Neuronal stem cell (in vitro differentiated cells): ENCODE measurements around the gene PTGS1.
A peak's percentile ranks its signal among the peaks of the same experiment; 100 is the strongest.

Experiments
- DNase-seq: peaks from one replicate; pipeline ENCODE4 v3.0.0-alpha.2; 2013; ENCODE audit warnings: low spot score
- H2AFZ ChIP-seq: one replicate; pipeline ENCODE4 v1.6.1; 2013; ENCODE audit warnings: mild to moderate bottlenecking, low read length, inconsistent platforms
- H2AK5ac ChIP-seq: 2 replicates; pipeline ENCODE4 v1.6.1; 2013; ENCODE audit warnings: low read depth, mild to moderate bottlenecking, inconsistent platforms, low read length, moderate library complexity, mixed read lengths
- H2BK120ac ChIP-seq: 2 replicates; pipeline ENCODE4 v1.6.1; 2013; ENCODE audit warnings: low read depth, mild to moderate bottlenecking, inconsistent platforms, low read length, moderate library complexity, mixed read lengths
- H2BK12ac ChIP-seq: one replicate; pipeline ENCODE4 v1.6.1; 2013; ENCODE audit warnings: low read length, inconsistent platforms
- H2BK15ac ChIP-seq: 2 replicates; pipeline ENCODE4 v1.6.1; 2013; ENCODE audit warnings: mild to moderate bottlenecking, low read length, inconsistent platforms, mixed read lengths
- H2BK5ac ChIP-seq: one replicate; pipeline ENCODE4 v1.6.1; 2013; ENCODE audit warnings: inconsistent platforms, mild to moderate bottlenecking, low read length, moderate library complexity
- H3K14ac ChIP-seq: one replicate; pipeline ENCODE4 v1.6.1; 2013; ENCODE audit warnings: low read length, inconsistent platforms
- H3K18ac ChIP-seq: 2 replicates; pipeline ENCODE4 v1.6.1; 2013; ENCODE audit warnings: low read length, inconsistent platforms
- H3K23ac ChIP-seq: 2 replicates; pipeline ENCODE4 v1.6.1; 2013; ENCODE audit warnings: low read depth, mild to moderate bottlenecking, mixed read lengths, low read length, inconsistent platforms; ENCODE audit not compliant: poor library complexity
- H3K27ac ChIP-seq: replicated peaks from 3 replicates; pipeline ENCODE4 v1.5.1; 2013; ENCODE audit warnings: low read length, inconsistent platforms
- H3K27me3 ChIP-seq, 3 experiments: 2 replicates each; pipeline ENCODE4 v1.6.1; 2013; ENCODE audit warnings: low read length in 3 of 3, mild to moderate bottlenecking in 2 of 3, inconsistent platforms in 1 of 3, low read depth in 1 of 3, mixed read lengths in 1 of 3, moderate library complexity in 1 of 3; ENCODE audit not compliant: control insufficient read depth in 3 of 3, insufficient read depth in 3 of 3
- H3K36me3 ChIP-seq, 2 donors: replicated peaks in 1 of 2; 2 replicates each; pipeline ENCODE4 v1.6.1; 2013; ENCODE audit warnings: low read length in 2 of 2; ENCODE audit not compliant: control insufficient read depth in 2 of 2, insufficient read depth in 2 of 2
- H3K4ac ChIP-seq: 2 replicates; pipeline ENCODE4 v1.6.1; 2013; ENCODE audit warnings: inconsistent platforms, mild to moderate bottlenecking, low read length, moderate library complexity
- H3K4me1 ChIP-seq, 2 donors: 1 replicate in 1 of 2; 2 replicates in 1 of 2; pipeline ENCODE4 v1.6.1; 2013; ENCODE audit warnings: low read length in 2 of 2, low read depth in 1 of 2; ENCODE audit not compliant: control insufficient read depth in 2 of 2, insufficient read depth in 1 of 2
- H3K4me2 ChIP-seq: one replicate; pipeline ENCODE4 v1.6.1; 2013; ENCODE audit warnings: mild to moderate bottlenecking, low read length, inconsistent platforms; ENCODE audit not compliant: insufficient read depth, poor library complexity, severe bottlenecking
- H3K4me3 ChIP-seq, 2 donors: 2 replicates each; pipeline ENCODE4 v1.5.1; 2013; ENCODE audit warnings: low read length in 2 of 2, mild to moderate bottlenecking in 2 of 2, inconsistent platforms in 1 of 2, moderate library complexity in 1 of 2
- H3K79me1 ChIP-seq: one replicate; pipeline ENCODE4 v1.6.1; 2013; ENCODE audit warnings: low read depth, mild to moderate bottlenecking, inconsistent platforms, low read length, moderate library complexity
- H3K9ac ChIP-seq: one replicate; pipeline ENCODE4 v1.6.1; 2013; ENCODE audit warnings: mild to moderate bottlenecking, low read depth, low read length, inconsistent platforms; ENCODE audit not compliant: poor library complexity
- H3K9me3 ChIP-seq, 2 donors: replicated peaks in 1 of 2; 2 replicates each; pipeline versions ENCODE3 to v1.6.1; 2013; ENCODE audit warnings: low read length in 2 of 2, mild to moderate bottlenecking in 2 of 2, inconsistent platforms in 1 of 2, low read depth in 1 of 2, mixed read lengths in 1 of 2, moderate library complexity in 1 of 2; ENCODE audit not compliant: control insufficient read depth in 2 of 2, insufficient read depth in 1 of 2
- H4K8ac ChIP-seq: one replicate; pipeline ENCODE4 v1.6.1; 2013; ENCODE audit warnings: low read depth, mild to moderate bottlenecking, inconsistent platforms, low read length, moderate library complexity
- H4K91ac ChIP-seq: one replicate; pipeline ENCODE4 v1.6.1; 2013; ENCODE audit warnings: low read length, low read depth, mild to moderate bottlenecking, inconsistent platforms; ENCODE audit not compliant: poor library complexity
- WGBS, 2 donors: extraction: QIAGEN DNeasy Blood & Tissue Kit; methylation state at CpG; one replicate each; pipeline ENCODE4 v1.1.7; 2013; ENCODE audit warnings: missing lambda C conversion rate in 2 of 2, mixed read lengths in 1 of 2; ENCODE audit not compliant: insufficient read length in 2 of 2, insufficient replicate concordance in 1 of 2; ENCODE audit errors: extremely low coverage in 2 of 2; 5-methylcytosine and 5-hydroxymethylcytosine counted together

PTGS1 gene

GRCh38 chr9:122377241-122378164, 6.7 kb downstream of the PTGS1 start:
- Histone ChIP-seq H3K9me3 (peaks cover 3 to 8% of the 10 kb centered on the region in 2 donors), H4K91ac (no peak overlapping the region), H2BK120ac (no peak overlapping the region), H3K27ac (no peak overlapping the region), H2BK12ac (no peak overlapping the region), H3K4me2 (no peak overlapping the region), H3K4ac (no peak overlapping the region), H3K79me1 (no peaks in the 10 kb centered on the region), H3K36me3 (no peaks in the 10 kb centered on the region), H3K14ac (no peak overlapping the region), H4K8ac (no peak overlapping the region), H3K4me3 (no peak overlapping the region), H3K27me3 (peaks cover 0 to 24% (median 3%) of the 10 kb centered on the region in 3 experiments), H2AK5ac (peak overlapping the region; percentile 64), H3K4me1 (peaks cover 21 to 25% of the 10 kb centered on the region in 2 donors), H2BK5ac (peak overlapping the region; percentile 4), H3K18ac (peak overlapping the region; percentile 38), H3K9ac (no peak overlapping the region), H2BK15ac (peak overlapping the region; percentile 47), H2AFZ (no peak overlapping the region), H3K23ac (peak overlapping the region; percentile 27)
- WGBS, 2 donors = no CpG with 5 or more reads among the region's 24 CpGs
- no peak for DNase-seq

GRCh38 chr9:122378236-122378635, 7.4 kb downstream of the PTGS1 start:
- no CpG with 5 or more reads among the region's 8 CpGs for WGBS, 2 donors
- H2AFZ ChIP-seq = no peak overlapping the region

GRCh38 chr9:122379340-122379739, 8.5 kb downstream of the PTGS1 start:
- Histone ChIP-seq H4K8ac (no peak overlapping the region), H3K4me1 (peaks cover 21 to 25% of the 10 kb centered on the region in 2 donors), H3K36me3 (no peaks in the 10 kb centered on the region), H2BK12ac (no peak overlapping the region), H4K91ac (no peak overlapping the region), H3K4me2 (no peak overlapping the region), H3K4ac (no peak overlapping the region), H3K14ac (no peak overlapping the region), H3K9ac (no peak overlapping the region), H3K27ac (no peak overlapping the region), H2AFZ (no peak overlapping the region), H3K79me1 (no peaks in the 10 kb centered on the region), H2BK120ac (no peak overlapping the region), H3K18ac (no peak overlapping the region), H3K9me3 (peaks cover 3 to 8% of the 10 kb centered on the region in 2 donors), H2BK5ac (no peak overlapping the region), H3K23ac (no peak overlapping the region), H3K27me3 (peaks cover 0 to 6% (median 0%) of the 10 kb centered on the region in 3 experiments), H2BK15ac (no peak overlapping the region), H2AK5ac (no peak overlapping the region), H3K4me3 (no peak overlapping the region)
- no CpG with 5 or more reads among the region's 1 CpG for WGBS, 2 donors
- DNase-seq = no peak

More at GRCh38 chr9:122378236-122378635, 7.4 kb downstream of the PTGS1 start:
- Histone ChIP-seq H3K4me1 (peaks cover 21 to 25% of the 10 kb centered on the region in 2 donors), H2BK5ac (peak overlapping the region; percentile 4), H3K14ac (no peak overlapping the region), H2BK120ac (no peak overlapping the region), H3K18ac (no peak overlapping the region), H3K4me3 (no peak overlapping the region), H3K79me1 (no peaks in the 10 kb centered on the region), H3K9me3 (peaks cover 3 to 8% of the 10 kb centered on the region in 2 donors), H2AK5ac (peak overlapping the region; percentile 64), H3K27me3 (peaks cover 0 to 17% (median 0%) of the 10 kb centered on the region in 3 experiments), H3K27ac (no peak overlapping the region), H2BK15ac (peak overlapping the region; percentile 47), H3K23ac (no peak overlapping the region), H2BK12ac (no peak overlapping the region), H3K9ac (no peak overlapping the region), H3K36me3 (no peaks in the 10 kb centered on the region), H4K8ac (no peak overlapping the region), H3K4me2 (no peak overlapping the region), H4K91ac (no peak overlapping the region), H3K4ac (no peak overlapping the region)
- no peak for DNase-seq

- no peak overlapping the region for H3K27ac ChIP-seq
- H3K14ac ChIP-seq = no peak overlapping the region
- H3K9ac ChIP-seq = no peak overlapping the region
- no peak for DNase-seq
- no peak overlapping the region for H3K4ac ChIP-seq
- no peak overlapping the region for H2BK15ac ChIP-seq
- WGBS, 2 donors = no CpG with 5 or more reads among the region's 4 CpGs
- H2BK5ac ChIP-seq = no peak overlapping the region
- H4K8ac ChIP-seq = no peak overlapping the region
- H3K23ac ChIP-seq = no peak overlapping the region
- no peak overlapping the region for H2BK12ac ChIP-seq
- no peak overlapping the region for H2BK120ac ChIP-seq
- no peaks in the 10 kb centered on the region for H3K36me3 ChIP-seq
- H3K4me2 ChIP-seq = no peak overlapping the region
- no peak overlapping the region for H3K4me3 ChIP-seq
- H2AFZ ChIP-seq = no peak overlapping the region
- H2AK5ac ChIP-seq = no peak overlapping the region
- H3K4me1 ChIP-seq = peaks cover 15 to 19% of the 10 kb centered on the region in 2 donors
- no peak overlapping the region for H4K91ac ChIP-seq
- no peaks in the 10 kb centered on the region for H3K27me3 ChIP-seq
- H3K79me1 ChIP-seq = no peaks in the 10 kb centered on the region
- H3K9me3 ChIP-seq = peaks cover 3 to 8% of the 10 kb centered on the region in 2 donors
- H3K18ac ChIP-seq = no peak overlapping the region
Measured at GRCh38 chr9:122380293-122380692, 9.5 kb downstream of the PTGS1 start.
